NT2/D1 (cell line): ENCODE data around the gene NDST1.

Experiments
- SUZ12 ChIP-seq: IDR thresholded peaks from 2 replicates; pipeline ENCODE4 v1.6.1; 2011; ENCODE audit not compliant: insufficient read length, insufficient read depth; ENCODE audit errors: extremely low read depth
- YY1 ChIP-seq: IDR thresholded peaks from 2 replicates; pipeline ENCODE4 v1.6.1; 2011; ENCODE audit not compliant: insufficient read length, insufficient read depth
- ZNF274 ChIP-seq: IDR thresholded peaks from 2 replicates; pipeline ENCODE4 v1.6.1; 2011; ENCODE audit warnings: mild to moderate bottlenecking, low read depth, low read length

DNA sequence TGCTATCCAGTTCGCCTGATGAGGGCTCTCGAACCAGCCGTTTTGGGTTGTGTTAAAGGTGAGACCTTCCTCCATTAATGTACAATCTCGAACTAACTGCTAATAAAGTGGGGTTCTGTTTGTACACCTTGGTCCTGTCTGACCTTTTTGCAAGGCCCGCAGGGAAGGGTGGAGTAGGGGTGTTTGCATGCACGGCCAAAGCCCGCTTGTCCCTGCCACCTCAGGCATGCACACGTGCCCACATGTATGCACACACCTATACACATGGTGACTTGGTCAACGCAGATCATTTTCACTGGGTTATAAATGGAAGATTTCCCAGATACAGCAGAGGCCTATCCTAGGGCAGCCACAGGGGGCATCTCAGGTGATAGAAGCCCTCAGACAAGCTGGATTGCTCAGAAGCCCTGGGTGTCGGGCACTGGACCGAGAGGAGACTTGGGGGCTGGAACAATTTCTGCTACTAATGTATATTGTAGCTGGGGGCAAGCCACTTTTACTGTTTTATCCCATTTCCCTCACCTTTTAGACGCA lies 50.2 kb downstream of the NDST1 start:
- TF ChIP-seq YY1 (no peak), SUZ12 (no peak), ZNF274 (no peak)
